ENCODE measurements around the gene CRKL. TPM values are rescaled to one million over a fixed set of nuclear protein-coding genes. Genes with fewer than 3 reads are reported as not detected.
"Not testable (repeated sequence)": the region's sequence is repeated elsewhere in the genome, so short reads cannot be mapped to it uniquely, and the experiment has no call there.

CRKL gene
- total and polyA plus RNA-seq, 11 donors: 22.4 to 64.2 (median 52.9) TPM

DNA sequence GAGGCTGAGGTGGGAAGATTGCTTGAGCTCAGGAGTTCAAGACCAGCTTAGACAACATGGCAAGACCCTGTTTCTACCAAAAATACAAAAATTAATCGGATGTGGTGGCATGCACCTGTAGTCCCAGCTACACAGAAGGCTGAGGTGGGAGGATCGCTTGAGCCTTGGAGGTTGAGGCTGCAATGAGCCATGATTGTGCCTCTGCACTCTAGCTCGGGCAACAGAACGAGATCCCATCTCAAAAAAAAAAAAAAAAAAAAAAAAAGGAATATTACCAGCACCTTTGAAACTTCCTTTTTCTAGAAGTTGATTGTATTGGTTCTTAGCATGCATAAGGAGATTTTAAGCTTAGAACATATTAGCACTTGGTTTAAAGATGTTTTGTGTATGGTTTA, 11.4 kb downstream of the CRKL start:
- Histone ChIP-seq H3K4me3 (no peak overlapping the region), H3K27me3 (no peaks in the 10 kb centered on the region), H3K4me1 (peaks cover 0 to 62% (median 16%) of the 10 kb centered on the region in 12 donors), H3K36me3 (peaks cover 0 to 14% (median 0%) of the 10 kb centered on the region in 9 donors), H3K9me3 (no peaks in the 10 kb centered on the region), H3K27ac (no peak overlapping the region)
- WGBS, 4 donors: 87 to 96% (median 91%) methylated on average over 4 of the region's 4 CpGs
- no peak for DNase-seq
- intact Hi-C loops (cut with DNase I): no loop called here
- no peak for TF ChIP-seq POLR2A (IDR thresholded peaks at IDR 0.05)
- no peak for TF ChIP-seq CTCF (IDR thresholded peaks at IDR 0.05)
- no peak for ATAC-seq

- DNase-seq: no peak
- no peak overlapping the region for H3K27ac ChIP-seq
- H3K9me3 ChIP-seq: no peaks in the 10 kb centered on the region
- H3K4me3 ChIP-seq: no peak overlapping the region
- H3K27me3 ChIP-seq: no peaks in the 10 kb centered on the region
- intact Hi-C loops (cut with DNase I): loop anchor here in 2 of 10 donors (5.0 to 10.0 kb wide), 2 partner anchors 45 to 52 kb away; partner anchors contain the start of gene LZTR1 (in 1 of the 2)
- WGBS, 4 donors: 92 to 100% (median 94%) methylated on average over 1 of the region's 1 CpG
- ATAC-seq: no peak
- peaks cover 0 to 50% (median 14%) of the 10 kb centered on the region in 12 donors for H3K4me1 ChIP-seq
- H3K36me3 ChIP-seq: peaks cover 0 to 20% (median 12%) of the 10 kb centered on the region in 9 donors
- no peak for TF ChIP-seq CTCF (IDR thresholded peaks at IDR 0.05)
- no peak for TF ChIP-seq POLR2A (IDR thresholded peaks at IDR 0.05)
These were observed 12.8 kb downstream of the CRKL start for GRCh38 chr22:20930004-20930403.

DNA sequence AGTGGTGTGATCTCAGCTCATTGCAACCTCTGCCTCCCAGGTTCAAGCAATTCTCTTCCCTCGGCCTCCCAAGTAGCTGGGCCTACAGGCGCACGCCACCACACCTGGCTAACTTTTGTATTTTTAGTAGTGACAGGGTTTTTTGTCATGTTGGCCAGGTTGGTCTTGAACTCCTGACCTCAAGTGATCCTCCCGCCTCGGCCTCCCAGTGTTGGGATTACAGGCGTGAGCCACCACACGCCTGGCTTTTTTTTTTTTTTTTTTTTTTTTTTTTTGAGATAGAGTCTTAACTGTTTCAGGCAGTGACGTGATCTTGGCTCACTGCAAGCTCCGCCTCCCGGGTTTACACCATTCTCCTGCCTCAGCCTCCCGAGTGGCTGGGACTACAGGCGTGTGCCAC, 13.2 kb downstream of the CRKL start:
- WGBS, 4 donors: 95 to 99% (median 97%) methylated on average over 12 of the region's 12 CpGs
- peaks cover 0 to 24% (median 16%) of the 10 kb centered on the region in 9 donors for H3K36me3 ChIP-seq
- not testable (repeated sequence) for DNase-seq, H3K27ac ChIP-seq, ATAC-seq, H3K9me3 ChIP-seq, H3K4me3 ChIP-seq, H3K27me3 ChIP-seq
- intact Hi-C loops (cut with DNase I): loop anchor here in 2 of 10 donors (5.0 to 10.0 kb wide), 2 partner anchors 46 to 52 kb away; partner anchors contain the start of gene LZTR1 (in 1 of the 2)
- peaks cover 0 to 47% (median 14%) of the 10 kb centered on the region in 12 donors for H3K4me1 ChIP-seq

GRCh38 chr22:20931126-20931654, 14.0 kb downstream of the CRKL start:
- Histone ChIP-seq H3K27me3 (no peaks in the 10 kb centered on the region), H3K4me3 (no peak overlapping the region), H3K27ac (no peak overlapping the region), H3K9me3 (no peaks in the 10 kb centered on the region), H3K36me3 (peaks cover 0 to 27% (median 23%) of the 10 kb centered on the region in 9 donors), H3K4me1 (peaks cover 0 to 45% (median 13%) of the 10 kb centered on the region in 12 donors)
- intact Hi-C loops (cut with DNase I): loop anchor here in 2 of 10 donors (5.0 to 10.0 kb wide), 2 partner anchors 46 to 51 kb away; partner anchors contain the start of gene LZTR1 (in 1 of the 2)
- WGBS, 4 donors: 84 to 97% (median 92%) methylated on average over 4 of the region's 4 CpGs
- DNase-seq (no peak), ATAC-seq (no peak)
- TF ChIP-seq CTCF (IDR thresholded peaks at IDR 0.05) (no peak), POLR2A (IDR thresholded peaks at IDR 0.05) (no peak)

All from heart left ventricle (tissue), 16 donors.